Esophagus muscularis mucosa (tissue), 4 donors: ENCODE results near the gene DIPK1B. TPM values are rescaled to one million over a fixed set of nuclear protein-coding genes. Genes with fewer than 3 reads are reported as not detected.
A peak's percentile ranks its signal among the peaks of the same experiment; 100 is the strongest.

Source experiments
- DNase-seq: peaks from one replicate; pipeline ENCODE4 v3.0.0-alpha.2; 2017; ENCODE audit errors: extremely low spot score
- H3K27ac ChIP-seq, 4 donors: fragments of 200-600 bp; sonication (generic); replicated peaks in 1 of 4; 1 replicate in 3 of 4; 2 replicates in 1 of 4; pipeline ENCODE4 v1.5.1; 2016 to 2019; ENCODE audit warnings: mild to moderate bottlenecking in 1 of 4
- H3K27me3 ChIP-seq, 4 donors: fragments of 200-600 bp; sonication (generic); one replicate each; pipeline versions ENCODE4 v1.5.1 to v1.6.0; 2016 to 2019
- H3K36me3 ChIP-seq, 4 donors: fragments of 200-600 bp; sonication (generic); one replicate each; pipeline ENCODE4 v1.5.1; 2016 to 2019
- H3K4me1 ChIP-seq, 4 donors: fragments of 200-600 bp; sonication (generic); one replicate each; pipeline ENCODE4 v1.5.1; 2016 to 2019
- H3K4me3 ChIP-seq, 4 donors: fragments of 200-600 bp; sonication (generic); 1 replicate in 2 of 4; 2 replicates in 2 of 4; pipeline ENCODE4 v1.5.1; 2016 to 2019; ENCODE audit warnings: mild to moderate bottlenecking in 4 of 4, moderate library complexity in 1 of 4
- H3K9me3 ChIP-seq, 4 donors: fragments of 200-600 bp; sonication (generic); 1 replicate in 3 of 4; 2 replicates in 1 of 4; pipeline ENCODE4 v1.5.1; 2016 to 2019
- CTCF ChIP-seq, 3 experiments: fragments of 200-600 bp in 2 of 3; fragments of 450-650 bp in 1 of 3; sonication (generic) in 2 of 3; IDR thresholded peaks; one replicate each; pipeline ENCODE4 v1.5.1; 2017 to 2019; ENCODE audit warnings: antibody characterized with exemption in 3 of 3, mild to moderate bottlenecking in 2 of 3, moderate library complexity in 1 of 3
- EP300 ChIP-seq: sonication (generic); formaldehyde crosslinking; IDR thresholded peaks from one replicate; pipeline ENCODE4 v1.6.1; 2017; ENCODE audit warnings: antibody characterized with exemption
- POLR2A ChIP-seq: fragments of 450-650 bp; IDR thresholded peaks from one replicate; pipeline ENCODE4 v1.6.1; 2017; ENCODE audit warnings: antibody characterized with exemption, moderate library complexity, mild to moderate bottlenecking, low read depth
- POLR2AphosphoS5 ChIP-seq, 2 donors: sonication (generic); formaldehyde crosslinking; IDR thresholded peaks; one replicate each; pipeline ENCODE4 v1.6.1; 2017; ENCODE audit warnings: antibody characterized with exemption in 2 of 2
- WGBS: methylation state at CpG from one replicate; pipeline ENCODE4 v1.1.5; 2018; 5-methylcytosine and 5-hydroxymethylcytosine counted together
- intact Hi-C: fragments of 100-400 bp; cut with DNase I; formaldehyde crosslinking; loops from one replicate; pipeline ENCODE4 v1.15.1; 2023
- total RNA-seq, 4 donors: library from RNA; depleted of rRNA; stranded (reverse); fragments of >200 nt; gene quantifications; one replicate each; pipeline versions ENCODE4 v1.1.0 to v1.2.1, GENCODE V29; 2016

DIPK1B gene
- total RNA-seq = 10 to 100 TPM in 3 of 4 donors, 1 to 10 TPM in 1; 6.6 to 27.8 (median 21.5) TPM

GRCh38 chr9:136711751-136712689, at the start of gene DIPK1B:
Gene DIPK1B, plus strand, starts transcription at chr9:136712572. Its CDS starts 94 bp downstream, at chr9:136712666.
- intact Hi-C loops = no loop called here
- no peak for DNase-seq
- WGBS = 3% methylated on average over 8 of the region's 119 CpGs
- H3K27me3 ChIP-seq = peaks cover 0 to 30% (median 6%) of the 10 kb centered on the region in 4 donors
- peaks cover 37 to 40% (median 38%) of the 10 kb centered on the region in 4 donors for H3K4me1 ChIP-seq
- TF ChIP-seq CTCF (IDR thresholded peaks at IDR 0.05) (no peak), POLR2AphosphoS5 (IDR thresholded peaks at IDR 0.05) (no peak), EP300 (no peak), POLR2A (no peak)
- peak within 1 kb of the TSS; percentile 56 to 68 (median 64) for H3K4me3 ChIP-seq
- no peaks in the 10 kb centered on the region for H3K36me3 ChIP-seq
- H3K27ac ChIP-seq = peak within 1 kb of the TSS; percentile 66 to 77 (median 70)
- no peaks in the 10 kb centered on the region for H3K9me3 ChIP-seq

DNA sequence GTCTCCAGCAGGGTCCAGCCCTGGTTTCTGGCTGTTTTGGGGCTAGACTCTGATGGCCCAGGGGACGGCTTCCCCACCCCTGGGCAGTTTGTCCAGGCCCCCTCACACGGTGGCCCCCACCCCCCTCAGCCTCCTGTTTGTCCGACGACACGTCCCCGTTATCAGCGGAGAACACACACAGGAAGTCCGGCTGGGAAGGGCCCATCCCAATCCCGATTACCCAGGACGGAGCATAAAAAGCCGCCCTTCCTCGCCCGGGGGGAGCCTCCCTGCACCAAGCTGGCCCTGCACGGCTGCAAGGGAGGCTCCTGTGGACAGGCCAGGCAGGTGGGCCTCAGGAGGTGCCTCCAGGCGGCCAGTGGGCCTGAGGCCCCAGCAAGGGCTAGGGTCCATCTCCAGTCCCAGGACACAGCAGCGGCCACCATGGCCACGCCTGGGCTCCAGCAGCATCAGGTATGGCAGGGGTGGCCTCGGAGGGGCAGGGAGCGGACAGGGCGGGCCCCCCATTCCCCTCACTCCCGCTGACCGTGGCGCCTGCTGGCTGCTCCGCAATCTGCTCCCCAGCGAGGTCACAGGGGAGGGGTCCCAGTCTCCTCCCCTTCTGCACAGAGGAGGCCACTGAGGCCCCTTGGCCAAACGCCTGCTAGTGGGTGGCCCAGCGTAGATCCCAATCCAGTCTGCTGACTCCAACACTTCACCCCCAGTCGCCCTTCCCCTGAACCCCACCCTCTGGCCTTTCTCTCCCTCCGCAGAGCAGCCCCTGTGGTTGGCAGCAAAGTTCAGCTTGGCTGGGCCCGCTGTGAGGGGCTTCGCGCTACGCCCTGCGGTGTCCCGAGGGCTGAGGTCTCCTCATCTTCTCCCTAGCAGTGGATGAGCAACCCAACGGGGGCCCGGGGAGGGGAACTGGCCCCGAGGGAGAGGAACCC, 49.5 kb upstream of the DIPK1B start, which contains the start of gene EGFL7:
EGFL7 (plus strand) TSS at position 261 of the 926 bp plus-strand sequence. CDS start 5,367 bp downstream, outside the sequence.
- WGBS = 79% methylated on average over 25 of the region's 38 CpGs
- peak within 1 kb of the TSS; percentile 30 to 80 (median 68) for H3K27ac ChIP-seq
- intact Hi-C loops = no loop called here

DNA sequence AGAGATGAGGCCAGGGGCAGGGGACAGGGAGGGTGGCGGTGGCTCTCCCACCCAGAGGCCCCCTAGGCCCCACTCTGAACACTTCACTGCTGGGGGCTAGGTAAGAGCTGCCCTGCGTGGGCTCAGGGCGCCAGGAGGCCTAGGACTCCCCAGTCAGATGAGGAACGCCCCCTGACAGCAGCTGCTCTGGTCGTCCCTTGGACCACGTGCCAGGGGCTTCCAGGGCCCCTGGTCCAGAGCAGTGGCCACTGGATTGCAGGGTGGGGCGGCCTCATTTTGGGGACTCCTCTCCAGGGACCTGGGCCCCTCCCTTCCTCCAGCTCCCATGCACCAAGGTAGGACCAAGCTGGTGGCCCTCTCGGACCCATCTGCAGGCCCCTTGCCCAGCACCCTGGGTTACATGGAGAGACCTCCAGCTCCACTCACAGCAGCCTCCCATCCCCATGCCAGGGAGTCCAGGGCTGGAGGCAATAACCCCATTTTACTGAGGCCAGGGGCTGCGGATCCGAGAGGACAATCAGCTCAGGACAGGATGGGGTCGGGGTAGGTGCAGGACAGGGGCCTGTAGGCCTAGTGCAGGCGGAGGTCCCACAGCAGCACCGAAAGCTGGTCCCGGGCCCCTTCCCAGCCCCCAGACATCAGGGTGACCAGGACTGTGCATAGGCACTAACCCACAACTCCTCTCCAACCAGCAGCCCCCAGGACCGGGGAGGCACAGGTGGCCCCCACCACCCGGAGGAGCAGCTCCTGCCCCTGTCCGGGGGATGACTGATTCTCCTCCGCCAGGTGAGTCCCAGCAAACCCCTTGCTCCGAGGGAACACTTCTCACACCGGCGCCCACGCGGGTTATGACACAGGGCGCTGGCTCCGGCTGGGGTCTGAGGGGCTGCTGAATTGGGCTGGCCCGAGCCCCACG, 48.1 kb upstream of the DIPK1B start:
- Histone ChIP-seq H3K4me1 (peaks cover 3 to 22% (median 14%) of the 10 kb centered on the region in 4 donors), H3K27ac (peak overlapping the region; percentile 21 to 78 (median 64)), H3K27me3 (peaks cover 0 to 88% (median 7%) of the 10 kb centered on the region in 4 donors), H3K4me3 (peak overlapping the region; percentile 53 to 65 (median 56)), H3K9me3 (no peaks in the 10 kb centered on the region), H3K36me3 (peaks cover 0 to 51% (median 7%) of the 10 kb centered on the region in 4 donors)
- DNase-seq = no peak
- TF ChIP-seq POLR2A = no peak
- TF ChIP-seq EP300 = no peak
- TF ChIP-seq POLR2AphosphoS5 (IDR thresholded peaks at IDR 0.05) = no peak
- no peak for TF ChIP-seq CTCF (IDR thresholded peaks at IDR 0.05)
- WGBS = 90% methylated on average over 6 of the region's 27 CpGs
- intact Hi-C loops = no loop called here

More for the DNA sequence above, 49.5 kb upstream of the DIPK1B start, which contains the start of gene EGFL7:
- Histone ChIP-seq H3K27me3 (peaks cover 0 to 92% (median 9%) of the 10 kb centered on the region in 4 donors), H3K9me3 (no peaks in the 10 kb centered on the region), H3K4me3 (peak within 1 kb of the TSS; percentile 53 to 65 (median 56)), H3K4me1 (peaks cover 3 to 22% (median 14%) of the 10 kb centered on the region in 4 donors), H3K36me3 (peaks cover 0 to 38% (median 7%) of the 10 kb centered on the region in 4 donors)
- peak; percentile 66 to 87 for TF ChIP-seq POLR2AphosphoS5 (IDR thresholded peaks at IDR 0.05)
- TF ChIP-seq EP300 = no peak
- TF ChIP-seq POLR2A = no peak
- TF ChIP-seq CTCF (IDR thresholded peaks at IDR 0.05) = no peak
- DNase-seq = no peak
